GM23338 (cell line): Measurements from ENCODE around the gene ZNF445. TPM values are rescaled to one million over a fixed set of nuclear protein-coding genes. Genes with fewer than 3 reads are reported as not detected.

Source experiments
- ATAC-seq: fragments of 200-7000 bp; cut with Tn5 transposase; 3 replicates; pipeline ENCODE4 v1.9.1; 2020
- DNase-seq: peaks from one replicate; pipeline ENCODE4 v3.0.0-alpha.2; 2015; ENCODE audit warnings: low spot score
- H2AFZ ChIP-seq: fragments of 200-600 bp; sonication (generic); 2 replicates; pipeline ENCODE4 v1.8.0; 2016; ENCODE audit warnings: antibody characterized with exemption, mild to moderate bottlenecking, moderate library complexity
- H3F3A ChIP-seq: fragments of 200-600 bp; sonication (generic); replicated peaks from 2 replicates; pipeline ENCODE4 v1.8.0; 2017; ENCODE audit warnings: antibody characterized with exemption, mixed run types, low read depth
- H3K27ac ChIP-seq: fragments of 200-600 bp; sonication (generic); 2 replicates; pipeline ENCODE4 v1.6.1; 2016; ENCODE audit warnings: low read depth
- H3K27me3 ChIP-seq: fragments of 200-600 bp; sonication (generic); 2 replicates; pipeline ENCODE4 v1.8.0; 2016; ENCODE audit warnings: mild to moderate bottlenecking, mixed run types, moderate library complexity; ENCODE audit not compliant: insufficient read depth
- H3K36me3 ChIP-seq: fragments of 200-600 bp; sonication (generic); 2 replicates; pipeline ENCODE4 v1.8.0; 2016; ENCODE audit warnings: mild to moderate bottlenecking; ENCODE audit not compliant: insufficient read depth
- H3K4me1 ChIP-seq: fragments of 200-600 bp; sonication (generic); 2 replicates; pipeline ENCODE4 v1.8.0; 2016; ENCODE audit warnings: mild to moderate bottlenecking, moderate library complexity; ENCODE audit not compliant: insufficient read depth
- H3K4me2 ChIP-seq: fragments of 200-600 bp; sonication (generic); 2 replicates; pipeline ENCODE4 v1.7.1; 2017; ENCODE audit warnings: mixed run types
- H3K4me3 ChIP-seq: fragments of 200-600 bp; sonication (generic); 2 replicates; pipeline ENCODE4 v1.6.1; 2016; ENCODE audit warnings: mixed run types
- H3K79me2 ChIP-seq: fragments of 200-600 bp; sonication (generic); replicated peaks from 2 replicates; pipeline ENCODE4 v1.8.0; 2017; ENCODE audit warnings: mild to moderate bottlenecking; ENCODE audit not compliant: insufficient read depth
- H3K9me2 ChIP-seq: fragments of 200-600 bp; sonication (generic); 2 replicates; pipeline ENCODE4 v1.8.0; 2017; ENCODE audit not compliant: insufficient read depth
- H4K20me1 ChIP-seq: fragments of 200-600 bp; sonication (generic); replicated peaks from 2 replicates; pipeline ENCODE4 v1.8.0; 2017; ENCODE audit warnings: mild to moderate bottlenecking; ENCODE audit not compliant: insufficient read depth
- H3K27ac Mint-ChIP-seq: 2 replicates; pipeline ENCODE4 v1.8.0; 2020; ENCODE audit warnings: inconsistent platforms, mild to moderate bottlenecking, moderate library complexity, mixed read lengths
- H3K27me3 Mint-ChIP-seq: 3 replicates; pipeline ENCODE4 v1.8.0; 2022; ENCODE audit warnings: low read depth, mild to moderate bottlenecking, moderate library complexity, mixed read lengths, inconsistent platforms; ENCODE audit not compliant: insufficient read depth, poor library complexity
- H3K36me3 Mint-ChIP-seq: 3 replicates; pipeline ENCODE4 v1.8.0; 2021; ENCODE audit warnings: low read depth, mild to moderate bottlenecking, inconsistent platforms, moderate library complexity, mixed read lengths
- H3K4me1 Mint-ChIP-seq: 3 replicates; pipeline ENCODE4 v1.8.0; 2020; ENCODE audit warnings: mild to moderate bottlenecking, inconsistent platforms, mixed read lengths
- H3K4me3 Mint-ChIP-seq: 3 replicates; pipeline ENCODE4 v1.8.0; 2021; ENCODE audit warnings: moderate library complexity, mild to moderate bottlenecking, inconsistent platforms, mixed read lengths
- H3K9me3 Mint-ChIP-seq: 3 replicates; pipeline ENCODE4 v1.8.0; 2020; ENCODE audit warnings: moderate library complexity, mild to moderate bottlenecking, inconsistent platforms, mixed read lengths
- CREB1 ChIP-seq: fragments of 250-450 bp; sonication (Bioruptor Pico); IDR thresholded peaks from 2 replicates; pipeline ENCODE4 v1.5.0; 2020; ENCODE audit warnings: low read depth, mild to moderate bottlenecking, moderate library complexity
- CTCF ChIP-seq, 2 experiments: fragments of 200-600 bp in 1 of 2; sonication (generic) in 1 of 2; conservative IDR thresholded peaks; 2 replicates each; pipeline versions ENCODE4 v1.5.1 to v1.6.1; 2016 to 2017; ENCODE audit warnings: antibody characterized with exemption in 2 of 2, low read depth in 2 of 2, mild to moderate bottlenecking in 2 of 2, moderate library complexity in 1 of 2
- ETS1 ChIP-seq: IDR thresholded peaks from 2 replicates; pipeline ENCODE4 v1.6.1; 2016; ENCODE audit warnings: antibody characterized with exemption
- EZH2 ChIP-seq: fragments of 200-600 bp; sonication (generic); IDR thresholded peaks from one replicate; pipeline ENCODE4 v1.8.0; 2017; ENCODE audit warnings: antibody characterized with exemption, mild to moderate bottlenecking, low read depth; ENCODE audit not compliant: unreplicated experiment
- EZH2phosphoT487 ChIP-seq: fragments of 200-600 bp; sonication (generic); IDR thresholded peaks from one replicate; pipeline ENCODE4 v1.8.1; 2018; ENCODE audit warnings: antibody characterized with exemption; ENCODE audit not compliant: unreplicated experiment
- JUNB ChIP-seq: IDR thresholded peaks from one replicate; pipeline ENCODE4 v1.6.1; 2016; ENCODE audit warnings: antibody characterized with exemption; ENCODE audit not compliant: unreplicated experiment
- NANOG ChIP-seq: IDR thresholded peaks from 2 replicates; pipeline ENCODE4 v1.6.1; 2016; ENCODE audit warnings: antibody characterized with exemption, borderline replicate concordance
- POLR2AphosphoS5 ChIP-seq: IDR thresholded peaks from 2 replicates; pipeline ENCODE4 v1.6.1; 2016; ENCODE audit warnings: antibody characterized with exemption, low read depth
- REST ChIP-seq: IDR thresholded peaks from one replicate; pipeline ENCODE4 v1.6.1; 2018; ENCODE audit warnings: antibody characterized with exemption; ENCODE audit not compliant: unreplicated experiment
- STAT1 ChIP-seq: IDR thresholded peaks from one replicate; pipeline ENCODE4 v1.6.1; 2016; ENCODE audit warnings: antibody characterized with exemption; ENCODE audit not compliant: unreplicated experiment
- ZNF114 ChIP-seq: fragments of 250-450 bp; sonication (Bioruptor Pico); IDR thresholded peaks from 2 replicates; pipeline ENCODE4 v1.5.0; 2020; ENCODE audit warnings: mild to moderate bottlenecking, moderate library complexity
- ZNF331 ChIP-seq: fragments of 250-450 bp; sonication (Bioruptor Pico); IDR thresholded peaks from 2 replicates; pipeline ENCODE4 v1.5.0; 2020; ENCODE audit warnings: low read depth, mild to moderate bottlenecking, moderate library complexity
- ZNF462 ChIP-seq: fragments of 250-450 bp; sonication (Bioruptor Pico); IDR thresholded peaks from 2 replicates; pipeline ENCODE4 v1.5.0; 2020; ENCODE audit warnings: mild to moderate bottlenecking, moderate library complexity
- polyA plus RNA-seq: library from polyadenylated mRNA; unstranded; fragments of >200 nt; fragmentation: Nextera tagmentation; extraction: Ambion mirVana; gene quantifications from 2 replicates; pipeline ENCODE4 v1.2.1, GENCODE V29; 2016
- total RNA-seq: library from RNA; depleted of rRNA; stranded (reverse); fragments of >200 nt; shearing (Covaris generic); gene quantifications from 2 replicates; pipeline ENCODE4 v1.2.3, GENCODE V29; 2014

Gene ZNF445
- total and polyA plus RNA-seq, 2 experiments from 2014 or later = 2.7 to 16.6 TPM

GRCh38 chr3:44522494-44522933, 45.0 kb upstream of the ZNF445 start (continued):
- TF ChIP-seq JUNB (no peak), NANOG (no peak), EZH2phosphoT487 (no peak)

- ATAC-seq = no peak
- no peaks in the 10 kb centered on the region for H3K27me3 Mint-ChIP-seq
- H3K27ac ChIP-seq = no peak overlapping the region
- no peak for DNase-seq
- H2AFZ ChIP-seq = no peak overlapping the region
- H3K4me1 ChIP-seq = no peaks in the 10 kb centered on the region
- H3K4me2 ChIP-seq = no peak overlapping the region
- no peaks in the 10 kb centered on the region for H3K36me3 ChIP-seq
- no peak overlapping the region for H3K4me3 Mint-ChIP-seq
- H3K27ac Mint-ChIP-seq = no peak overlapping the region
- peaks cover 8% of the 10 kb centered on the region for H3K4me1 Mint-ChIP-seq
- no peaks in the 10 kb centered on the region for H3K79me2 ChIP-seq
- no peaks in the 10 kb centered on the region for H4K20me1 ChIP-seq
- no peak overlapping the region for H3K4me3 ChIP-seq
- no peaks in the 10 kb centered on the region for H3K9me2 ChIP-seq
- TF ChIP-seq REST (no peak), CREB1 (no peak), NANOG (no peak), JUNB (no peak), EZH2 (no peak), ETS1 (no peak), ZNF114 (no peak), POLR2AphosphoS5 (no peak), ZNF331 (no peak), STAT1 (no peak), CTCF (conservative IDR thresholded peaks at IDR 0.05; ENCODE audit: low read depth in 2 of 2) (no peak), EZH2phosphoT487 (no peak), ZNF462 (CRISPR knock-in tag) (no peak)
- H3F3A ChIP-seq = no peaks in the 10 kb centered on the region
- no peaks in the 10 kb centered on the region for H3K36me3 Mint-ChIP-seq
- no peaks in the 10 kb centered on the region for H3K27me3 ChIP-seq
- H3K9me3 Mint-ChIP-seq = no peaks in the 10 kb centered on the region
Observed at GRCh38 chr3:44521721-44522120, 44.3 kb upstream of the ZNF445 start.
